Measurements from ENCODE around the gene ZNF326. TPM values are rescaled to one million over a fixed set of nuclear protein-coding genes. Genes with fewer than 3 reads are reported as not detected.
"Not testable (repeated sequence)": the region's sequence is repeated elsewhere in the genome, so short reads cannot be mapped to it uniquely, and the experiment has no call there.

The ZNF326 gene
- polyA plus RNA-seq, 3 donors from 2014 or later = 6.0 to 9.2 (median 7.2) TPM

DNA sequence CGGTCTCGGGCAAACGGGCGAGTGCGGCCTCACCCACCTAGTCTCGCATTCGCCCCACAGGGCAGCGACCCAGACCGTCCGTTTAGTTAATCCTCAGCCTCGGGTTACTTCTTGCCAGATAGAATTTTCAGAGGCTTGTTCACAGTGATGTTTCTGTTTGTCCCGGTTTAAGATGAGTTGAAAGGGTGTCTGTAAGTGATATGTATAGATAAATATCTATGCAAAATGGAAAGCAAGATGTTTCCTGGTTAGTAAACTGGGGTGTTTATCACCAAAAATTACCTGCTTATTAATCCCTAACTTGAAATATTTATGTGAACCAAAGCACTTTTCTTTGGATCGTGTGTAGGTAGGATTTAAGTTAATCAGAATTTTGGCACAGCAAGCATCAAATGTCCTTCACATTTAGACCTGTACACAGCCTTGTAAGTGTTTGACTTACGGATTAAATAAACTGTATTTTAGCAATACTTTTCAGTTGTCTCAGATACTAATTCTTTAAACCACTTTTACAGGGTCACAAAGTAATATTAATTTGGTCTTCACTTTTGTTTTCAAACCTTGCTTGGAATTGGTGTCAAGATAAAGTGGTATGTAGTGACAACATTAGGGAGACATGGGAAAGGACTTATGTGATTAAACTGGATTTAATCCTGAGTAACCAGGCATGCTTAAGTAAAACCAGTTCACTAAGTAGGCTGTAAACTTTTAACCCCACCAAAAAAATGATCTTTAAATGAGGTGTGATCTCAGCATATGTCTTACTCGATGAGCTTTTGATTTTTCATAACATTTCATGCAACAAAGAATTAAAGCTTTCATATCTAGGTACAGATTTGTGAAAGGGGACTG, 914 bp downstream of the ZNF326 start:
- peaks cover 0 to 5% (median 0%) of the 10 kb centered on the region in 3 donors for H3K36me3 Mint-ChIP-seq
- H3K9me3 Mint-ChIP-seq = no peaks in the 10 kb centered on the region
- peaks cover 33 to 56% of the 10 kb centered on the region in 2 donors for H3K4me1 Mint-ChIP-seq
- peak overlapping the region; percentile 91 to 97 (median 93) for H3K27ac Mint-ChIP-seq
- DNase-seq = no peak
- H3K27me3 Mint-ChIP-seq (ENCODE audit: low read depth in 3 of 3) = peaks cover 2 to 12% (median 8%) of the 10 kb centered on the region in 3 donors
- peak overlapping the region; percentile 95 to 100 (median 98) for H3K4me3 Mint-ChIP-seq

DNA sequence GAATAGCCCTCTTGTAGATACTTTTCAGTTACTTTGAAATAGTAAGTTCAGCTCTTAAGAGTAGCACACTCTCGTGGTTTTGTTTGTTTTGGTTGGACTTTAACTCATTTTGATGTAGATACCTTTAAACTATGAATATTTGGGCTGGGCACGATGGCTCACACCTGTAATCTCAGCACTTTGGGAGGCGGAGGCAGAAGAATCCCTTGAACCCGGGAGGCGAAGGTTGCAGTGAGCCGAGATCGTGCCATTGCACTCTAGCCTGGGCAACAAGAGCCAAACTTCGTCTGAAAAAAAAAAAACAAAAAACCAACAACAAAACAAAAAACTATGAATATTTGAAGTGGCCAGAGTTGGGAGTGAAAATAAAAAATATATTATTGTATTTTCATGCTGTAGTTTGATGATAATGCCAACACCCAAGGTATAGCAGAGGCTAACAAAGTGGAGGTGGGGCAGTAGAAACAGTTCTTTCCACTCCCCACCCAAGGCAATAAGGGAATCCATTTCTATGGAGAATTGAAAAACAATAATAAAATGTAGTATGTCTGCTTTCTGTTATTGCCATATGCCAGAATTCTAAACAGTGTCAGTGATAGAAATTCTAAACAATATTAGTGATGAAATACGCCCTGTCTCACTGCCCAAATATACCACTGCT, 1.7 kb downstream of the ZNF326 start:
- Mint-ChIP-seq H3K4me1 (peaks cover 40 to 63% of the 10 kb centered on the region in 2 donors), H3K27ac (peak overlapping the region in 2 of 6 donors; percentile 32 to 93)

GRCh38 chr1:89997152-89997551, 2.2 kb downstream of the ZNF326 start:
- not testable (repeated sequence) for H3K27me3 Mint-ChIP-seq (ENCODE audit: low read depth in 3 of 3); H3K9me3 Mint-ChIP-seq; H3K27ac Mint-ChIP-seq; H3K36me3 Mint-ChIP-seq; DNase-seq
- peak overlapping the region in 4 of 5 donors; percentile 24 to 43 (median 31) for H3K4me3 Mint-ChIP-seq
- H3K4me1 Mint-ChIP-seq = peaks cover 43 to 68% of the 10 kb centered on the region in 2 donors

More for the DNA sequence above, 1.7 kb downstream of the ZNF326 start:
- Mint-ChIP-seq H3K27me3 (ENCODE audit: low read depth in 3 of 3) (peaks cover 2 to 10% (median 8%) of the 10 kb centered on the region in 3 donors), H3K36me3 (peaks cover 0 to 5% (median 0%) of the 10 kb centered on the region in 3 donors), H3K4me3 (peak overlapping the region; percentile 95 to 100 (median 98)), H3K9me3 (no peaks in the 10 kb centered on the region)
- no peak for DNase-seq

- DNase-seq = no peak
- Mint-ChIP-seq H3K27me3 (ENCODE audit: low read depth in 3 of 3) (peaks cover under 1 to 10% (median 7%) of the 10 kb centered on the region in 3 donors), H3K36me3 (peaks cover 0 to 5% (median 0%) of the 10 kb centered on the region in 3 donors), H3K4me1 (peaks cover 43 to 71% of the 10 kb centered on the region in 2 donors), H3K27ac (peak overlapping the region in 1 of 6 donors; percentile 21), H3K9me3 (no peaks in the 10 kb centered on the region), H3K4me3 (no peak overlapping the region)
Observed at GRCh38 chr1:89998306-89998705, 3.4 kb downstream of the ZNF326 start.

GRCh38 chr1:89999208-89999607, 4.3 kb downstream of the ZNF326 start:
- DNase-seq = no peak

DNA sequence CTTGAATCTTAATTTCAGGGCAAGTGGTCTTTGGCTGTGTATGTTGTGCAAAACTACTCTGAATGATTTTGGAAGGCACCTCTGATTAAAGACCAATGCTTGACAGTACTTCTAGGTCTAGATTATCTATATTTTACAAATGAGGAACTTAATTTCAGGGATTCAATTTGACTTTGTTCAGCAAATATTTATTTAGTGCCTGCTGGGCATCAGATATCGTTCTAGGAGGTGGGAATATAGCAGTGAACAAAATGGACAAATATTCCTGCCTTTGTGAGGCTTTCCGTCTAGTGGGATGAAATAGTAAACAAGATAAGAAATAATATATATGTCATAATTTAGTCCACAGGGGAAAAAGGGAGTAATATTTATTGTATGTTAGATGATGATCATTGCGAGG, 4.7 kb downstream of the ZNF326 start:
- Mint-ChIP-seq H3K27ac (no peak overlapping the region), H3K36me3 (peaks cover 0 to 5% (median under 1%) of the 10 kb centered on the region in 3 donors), H3K4me1 (peaks cover 43 to 80% of the 10 kb centered on the region in 2 donors), H3K27me3 (ENCODE audit: low read depth in 3 of 3) (peaks cover 0 to 4% (median 3%) of the 10 kb centered on the region in 3 donors), H3K4me3 (no peak overlapping the region), H3K9me3 (no peaks in the 10 kb centered on the region)
- no peak for DNase-seq

More at GRCh38 chr1:89999208-89999607, 4.3 kb downstream of the ZNF326 start:
- Mint-ChIP-seq H3K27me3 (ENCODE audit: low read depth in 3 of 3) (peaks cover 0 to 6% (median 6%) of the 10 kb centered on the region in 3 donors), H3K4me3 (no peak overlapping the region), H3K27ac (no peak overlapping the region), H3K9me3 (no peaks in the 10 kb centered on the region), H3K4me1 (peaks cover 43 to 79% of the 10 kb centered on the region in 2 donors), H3K36me3 (peaks cover 0 to 5% (median 0%) of the 10 kb centered on the region in 3 donors)

- peak overlapping the region in 1 of 6 donors; percentile 4 for H3K27ac Mint-ChIP-seq
- no peak for DNase-seq
- no peaks in the 10 kb centered on the region for H3K9me3 Mint-ChIP-seq
- no peak overlapping the region for H3K4me3 Mint-ChIP-seq
- H3K4me1 Mint-ChIP-seq = peaks cover 33 to 80% of the 10 kb centered on the region in 2 donors
- H3K27me3 Mint-ChIP-seq (ENCODE audit: low read depth in 3 of 3) = no peaks in the 10 kb centered on the region
- H3K36me3 Mint-ChIP-seq = peaks cover 3 to 13% (median 6%) of the 10 kb centered on the region in 3 donors
Observed at GRCh38 chr1:90000934-90001676, 6.2 kb downstream of the ZNF326 start.

- H3K27ac Mint-ChIP-seq = peak overlapping the region in 1 of 6 donors; percentile 68
- no peaks in the 10 kb centered on the region for H3K27me3 Mint-ChIP-seq (ENCODE audit: low read depth in 3 of 3)
- H3K4me3 Mint-ChIP-seq = no peak overlapping the region
- DNase-seq = no peak
- peaks cover 32 to 43% (median 37%) of the 10 kb centered on the region in 3 donors for H3K36me3 Mint-ChIP-seq
- peaks cover 0 to 50% of the 10 kb centered on the region in 2 donors for H3K4me1 Mint-ChIP-seq
- no peaks in the 10 kb centered on the region for H3K9me3 Mint-ChIP-seq
Observed at GRCh38 chr1:90007979-90008404, 13.1 kb downstream of the ZNF326 start.

- Mint-ChIP-seq H3K27ac (no peak overlapping the region), H3K36me3 (peaks cover 38 to 55% (median 47%) of the 10 kb centered on the region in 3 donors), H3K9me3 (no peaks in the 10 kb centered on the region), H3K27me3 (ENCODE audit: low read depth in 3 of 3) (no peaks in the 10 kb centered on the region), H3K4me1 (peaks cover 0 to 18% of the 10 kb centered on the region in 2 donors), H3K4me3 (no peak overlapping the region)
- no peak for DNase-seq
Observed at GRCh38 chr1:90012300-90012699, 17.4 kb downstream of the ZNF326 start.

GRCh38 chr1:90023691-90024090, 28.8 kb downstream of the ZNF326 start:
- Mint-ChIP-seq H3K4me3 (no peak overlapping the region), H3K9me3 (peaks cover 2 to 15% (median 9%) of the 10 kb centered on the region in 6 donors), H3K27me3 (ENCODE audit: low read depth in 3 of 3) (peaks cover 0 to 4% (median 0%) of the 10 kb centered on the region in 3 donors), H3K27ac (no peak overlapping the region), H3K36me3 (peaks cover 77 to 91% (median 86%) of the 10 kb centered on the region in 3 donors), H3K4me1 (no peaks in the 10 kb centered on the region)
- no peak for DNase-seq

DNA sequence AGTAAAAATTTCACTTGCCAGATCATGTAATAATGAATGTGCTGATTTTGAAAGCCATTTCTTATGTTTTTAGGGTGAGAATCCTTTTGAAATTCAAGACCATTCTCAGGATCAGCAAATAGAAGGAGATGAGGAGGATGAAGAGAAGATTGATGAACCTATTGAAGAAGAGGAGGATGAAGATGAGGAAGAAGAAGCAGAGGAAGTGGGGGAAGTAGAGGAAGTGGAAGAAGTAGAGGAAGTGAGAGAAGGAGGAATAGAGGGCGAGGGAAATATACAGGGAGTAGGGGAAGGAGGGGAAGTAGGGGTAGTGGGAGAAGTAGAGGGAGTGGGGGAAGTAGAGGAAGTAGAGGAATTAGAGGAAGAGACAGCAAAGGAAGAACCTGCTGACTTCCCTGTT, 32.4 kb downstream of the ZNF326 start:
- Mint-ChIP-seq H3K27me3 (ENCODE audit: low read depth in 3 of 3) (peaks cover 0 to 4% (median 0%) of the 10 kb centered on the region in 3 donors), H3K4me3 (no peak overlapping the region), H3K27ac (no peak overlapping the region), H3K9me3 (peaks cover 0 to 15% (median 9%) of the 10 kb centered on the region in 6 donors), H3K4me1 (no peaks in the 10 kb centered on the region), H3K36me3 (peaks cover 54 to 72% (median 60%) of the 10 kb centered on the region in 3 donors)
- no peak for DNase-seq

- H3K4me1 Mint-ChIP-seq = no peaks in the 10 kb centered on the region
- H3K27me3 Mint-ChIP-seq (ENCODE audit: low read depth in 3 of 3) = no peaks in the 10 kb centered on the region
Observed at GRCh38 chr1:90039652-90040051, 44.7 kb downstream of the ZNF326 start.

GRCh38 chr1:90043586-90043985, 48.7 kb downstream of the ZNF326 start:
- no peak overlapping the region for H3K27ac Mint-ChIP-seq
- DNase-seq = no peak
- H3K9me3 Mint-ChIP-seq = no peaks in the 10 kb centered on the region
- H3K4me1 Mint-ChIP-seq = no peaks in the 10 kb centered on the region
- peaks cover 0 to 17% (median 2%) of the 10 kb centered on the region in 3 donors for H3K27me3 Mint-ChIP-seq (ENCODE audit: low read depth in 3 of 3)
- no peak overlapping the region for H3K4me3 Mint-ChIP-seq
- H3K36me3 Mint-ChIP-seq = no peaks in the 10 kb centered on the region

More at GRCh38 chr1:90039652-90040051, 44.7 kb downstream of the ZNF326 start:
- no peak for DNase-seq
- Mint-ChIP-seq H3K27ac (no peak overlapping the region), H3K4me3 (no peak overlapping the region), H3K36me3 (no peaks in the 10 kb centered on the region), H3K9me3 (no peaks in the 10 kb centered on the region)
